Neural progenitor cell (in vitro differentiated cells): ENCODE results near the gene TRABD2B. TPM values are rescaled to one million over a fixed set of nuclear protein-coding genes. Genes with fewer than 3 reads are reported as not detected.

Source experiments
- DNase-seq: peaks from one replicate; pipeline ENCODE4 v3.0.0-alpha.2; 2016; ENCODE audit warnings: low spot score
- H2AFZ ChIP-seq: fragments of 200-600 bp; sonication (generic); replicated peaks from 2 replicates; pipeline ENCODE4 v1.6.1; 2016; ENCODE audit warnings: antibody characterized with exemption
- H3F3A ChIP-seq: fragments of 200-600 bp; sonication (generic); 2 replicates; pipeline ENCODE4 v1.6.1; 2016; ENCODE audit warnings: antibody characterized with exemption, low read depth
- H3K27ac ChIP-seq: fragments of 200-600 bp; sonication (generic); 2 replicates; pipeline ENCODE4 v1.5.1; 2016; ENCODE audit warnings: mild to moderate bottlenecking
- H3K27me3 ChIP-seq: fragments of 200-600 bp; sonication (generic); 2 replicates; pipeline ENCODE4 v1.6.1; 2016; ENCODE audit warnings: mild to moderate bottlenecking, moderate library complexity
- H3K36me3 ChIP-seq: fragments of 200-600 bp; sonication (generic); 2 replicates; pipeline ENCODE4 v1.5.1; 2016
- H3K4me1 ChIP-seq: fragments of 200-600 bp; sonication (generic); 2 replicates; pipeline ENCODE4 v1.6.1; 2016; ENCODE audit warnings: mixed run types
- H3K4me2 ChIP-seq: fragments of 200-600 bp; sonication (generic); 2 replicates; pipeline ENCODE4 v1.6.1; 2016
- H3K4me3 ChIP-seq: fragments of 200-600 bp; sonication (generic); 2 replicates; pipeline ENCODE4 v1.5.1; 2016
- H3K79me2 ChIP-seq: fragments of 200-600 bp; sonication (generic); 2 replicates; pipeline ENCODE4 v1.6.1; 2016; ENCODE audit warnings: low read depth
- H3K9ac ChIP-seq: fragments of 200-600 bp; sonication (generic); 2 replicates; pipeline ENCODE4 v1.6.1; 2016
- H3K9me3 ChIP-seq: fragments of 200-600 bp; sonication (generic); 2 replicates; pipeline ENCODE4 v1.5.1; 2016; ENCODE audit warnings: low read depth
- H4K20me1 ChIP-seq: fragments of 200-600 bp; sonication (generic); 2 replicates; pipeline ENCODE4 v1.6.1; 2016; ENCODE audit warnings: low read depth
- H3K27ac Mint-ChIP-seq: 3 replicates; pipeline ENCODE4 v1.8.0; 2021; ENCODE audit warnings: mixed read lengths
- H3K27me3 Mint-ChIP-seq: 2 replicates; pipeline ENCODE4 v1.8.0; 2022; ENCODE audit warnings: low read depth, mild to moderate bottlenecking, inconsistent platforms, moderate library complexity, mixed read lengths; ENCODE audit not compliant: insufficient read depth
- H3K36me3 Mint-ChIP-seq: 3 replicates; pipeline ENCODE4 v1.8.0; 2021; ENCODE audit warnings: mixed read lengths
- H3K4me1 Mint-ChIP-seq: 3 replicates; pipeline ENCODE4 v1.8.0; 2021; ENCODE audit warnings: mixed read lengths
- H3K4me3 Mint-ChIP-seq: 3 replicates; pipeline ENCODE4 v1.8.0; 2021; ENCODE audit warnings: mild to moderate bottlenecking, moderate library complexity, mixed read lengths
- H3K9me3 Mint-ChIP-seq: 3 replicates; pipeline ENCODE4 v1.8.0; 2020; ENCODE audit warnings: mixed read lengths
- CTCF ChIP-seq: fragments of 200-600 bp; sonication (generic); IDR thresholded peaks from 2 replicates; pipeline ENCODE4 v1.5.1; 2017; ENCODE audit warnings: antibody characterized with exemption, mild to moderate bottlenecking
- EZH2 ChIP-seq: fragments of 200-600 bp; sonication (generic); IDR thresholded peaks from 2 replicates; pipeline ENCODE4 v1.6.1; 2017; ENCODE audit warnings: antibody characterized with exemption, mild to moderate bottlenecking, moderate library complexity
- EZH2phosphoT487 ChIP-seq: fragments of 200-600 bp; sonication (generic); IDR thresholded peaks from 2 replicates; pipeline ENCODE4 v1.6.1; 2017; ENCODE audit warnings: antibody characterized with exemption
- total RNA-seq: library from RNA; depleted of rRNA; stranded (reverse); fragments of >200 nt; gene quantifications from 2 replicates; pipeline ENCODE4 v1.2.3, GENCODE V29; 2015; ENCODE audit warnings: low replicate concordance

The TRABD2B gene
- total RNA-seq, 1 donor from 2014 or later = 0.09 TPM

DNA sequence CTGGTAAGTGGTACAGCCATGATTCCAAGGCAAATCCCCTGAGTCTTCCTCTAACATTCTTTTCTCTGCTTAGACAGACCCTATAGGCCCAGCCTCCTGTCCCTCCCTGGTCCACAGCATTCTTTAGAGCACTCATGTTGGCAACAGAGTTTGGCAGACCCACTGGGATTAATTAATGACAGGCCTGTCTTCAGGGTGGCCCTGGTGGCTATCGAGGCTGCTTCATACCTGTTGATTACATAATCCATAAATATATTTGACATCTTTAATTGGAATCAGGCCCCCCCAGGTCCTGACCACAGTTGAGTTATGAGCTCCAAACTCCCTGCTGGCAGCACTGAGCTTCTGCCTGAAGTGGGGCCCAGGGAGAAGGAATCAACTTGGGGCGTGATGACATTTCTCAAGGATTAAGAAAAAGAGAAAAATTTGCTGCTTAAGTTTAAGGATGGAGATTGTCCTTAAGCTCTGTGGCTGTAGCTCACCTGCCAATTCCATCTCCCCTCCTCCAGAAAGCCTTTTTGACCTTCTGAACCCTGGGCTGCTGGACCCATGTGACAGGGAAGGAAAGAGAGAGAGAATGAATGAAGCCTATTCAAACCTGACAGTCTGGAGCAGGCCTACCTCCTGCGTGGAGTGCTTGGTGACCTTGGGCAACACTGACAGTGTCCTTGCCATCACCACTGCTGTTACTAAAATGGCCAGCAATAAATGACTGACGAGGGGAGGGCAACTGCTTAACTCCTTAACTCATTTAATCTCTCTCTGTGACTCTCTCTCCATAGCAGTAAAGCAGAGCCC is 156.6 kb downstream of the TRABD2B start:
- Histone ChIP-seq H3K79me2 (no peaks in the 10 kb centered on the region), H3K9ac (no peak overlapping the region), H3K27me3 (no peaks in the 10 kb centered on the region), H2AFZ (no peak overlapping the region), H3K4me3 (no peak overlapping the region), H3K9me3 (no peaks in the 10 kb centered on the region), H3K36me3 (no peaks in the 10 kb centered on the region), H3K27ac (no peak overlapping the region), H4K20me1 (peaks cover 3% of the 10 kb centered on the region), H3F3A (peaks cover 8% of the 10 kb centered on the region), H3K4me1 (peaks cover 26% of the 10 kb centered on the region), H3K4me2 (no peak overlapping the region)
- Mint-ChIP-seq H3K27ac (no peak overlapping the region), H3K27me3 (peaks cover 5% of the 10 kb centered on the region), H3K4me3 (no peak overlapping the region), H3K36me3 (peaks cover 5% of the 10 kb centered on the region), H3K4me1 (peaks cover 42% of the 10 kb centered on the region), H3K9me3 (peaks cover 8% of the 10 kb centered on the region)
- TF ChIP-seq EZH2phosphoT487 (no peak), EZH2 (no peak), CTCF (no peak)
- DNase-seq = no peak

- peaks cover 41% of the 10 kb centered on the region for H3K4me1 Mint-ChIP-seq
- Histone ChIP-seq H3K4me1 (peaks cover 26% of the 10 kb centered on the region), H3F3A (peaks cover 8% of the 10 kb centered on the region), H3K27me3 (no peaks in the 10 kb centered on the region), H3K79me2 (no peaks in the 10 kb centered on the region), H3K9me3 (no peaks in the 10 kb centered on the region), H3K9ac (no peak overlapping the region), H3K4me2 (no peak overlapping the region), H3K36me3 (no peaks in the 10 kb centered on the region), H3K4me3 (no peak overlapping the region), H2AFZ (no peak overlapping the region), H4K20me1 (peaks cover 3% of the 10 kb centered on the region), H3K27ac (no peak overlapping the region)
- no peak overlapping the region for H3K27ac Mint-ChIP-seq
- peaks cover 17% of the 10 kb centered on the region for H3K9me3 Mint-ChIP-seq
- H3K4me3 Mint-ChIP-seq = no peak overlapping the region
- H3K27me3 Mint-ChIP-seq = peaks cover 5% of the 10 kb centered on the region
- TF ChIP-seq CTCF = no peak
- no peak for TF ChIP-seq EZH2
- no peak for TF ChIP-seq EZH2phosphoT487
- no peak for DNase-seq
- peaks cover 7% of the 10 kb centered on the region for H3K36me3 Mint-ChIP-seq
These were observed 157.8 kb downstream of the TRABD2B start for GRCh38 chr1:47839433-47839760.

GRCh38 chr1:47838562-47839432 is 158.4 kb downstream of the TRABD2B start:
- no peaks in the 10 kb centered on the region for H3K9me3 ChIP-seq
- Mint-ChIP-seq H3K36me3 (peaks cover 7% of the 10 kb centered on the region), H3K27me3 (peaks cover 5% of the 10 kb centered on the region), H3K4me1 (peaks cover 39% of the 10 kb centered on the region), H3K4me3 (no peak overlapping the region), H3K27ac (no peak overlapping the region), H3K9me3 (peaks cover 17% of the 10 kb centered on the region)
- no peak overlapping the region for H3K4me3 ChIP-seq
- H3K4me1 ChIP-seq = peaks cover 26% of the 10 kb centered on the region
- H3K79me2 ChIP-seq = no peaks in the 10 kb centered on the region
- peaks cover 8% of the 10 kb centered on the region for H3F3A ChIP-seq
- TF ChIP-seq CTCF = no peak
- no peak for TF ChIP-seq EZH2
- TF ChIP-seq EZH2phosphoT487 = no peak
- H3K36me3 ChIP-seq = no peaks in the 10 kb centered on the region
- no peak overlapping the region for H3K9ac ChIP-seq
- H2AFZ ChIP-seq = no peak overlapping the region
- H3K27me3 ChIP-seq = no peaks in the 10 kb centered on the region
- DNase-seq = no peak
- peaks cover 3% of the 10 kb centered on the region for H4K20me1 ChIP-seq
- H3K27ac ChIP-seq = no peak overlapping the region
- no peak overlapping the region for H3K4me2 ChIP-seq
